GM19372 (cell line): ENCODE results near the gene CSTF2.
A peak's percentile ranks its signal among the peaks of the same experiment; 100 is the strongest.
"Not testable (repeated sequence)": the region's sequence is repeated elsewhere in the genome, so short reads cannot be mapped to it uniquely, and the experiment has no call there.

Experiments used
- ATAC-seq: cut with Tn5 transposase; IDR thresholded peaks from one replicate; pipeline ENCODE4 v1.9.1; 2021; ENCODE audit warnings: mild to moderate bottlenecking, low read depth, moderate library complexity; ENCODE audit not compliant: unreplicated experiment

The CSTF2 gene

DNA sequence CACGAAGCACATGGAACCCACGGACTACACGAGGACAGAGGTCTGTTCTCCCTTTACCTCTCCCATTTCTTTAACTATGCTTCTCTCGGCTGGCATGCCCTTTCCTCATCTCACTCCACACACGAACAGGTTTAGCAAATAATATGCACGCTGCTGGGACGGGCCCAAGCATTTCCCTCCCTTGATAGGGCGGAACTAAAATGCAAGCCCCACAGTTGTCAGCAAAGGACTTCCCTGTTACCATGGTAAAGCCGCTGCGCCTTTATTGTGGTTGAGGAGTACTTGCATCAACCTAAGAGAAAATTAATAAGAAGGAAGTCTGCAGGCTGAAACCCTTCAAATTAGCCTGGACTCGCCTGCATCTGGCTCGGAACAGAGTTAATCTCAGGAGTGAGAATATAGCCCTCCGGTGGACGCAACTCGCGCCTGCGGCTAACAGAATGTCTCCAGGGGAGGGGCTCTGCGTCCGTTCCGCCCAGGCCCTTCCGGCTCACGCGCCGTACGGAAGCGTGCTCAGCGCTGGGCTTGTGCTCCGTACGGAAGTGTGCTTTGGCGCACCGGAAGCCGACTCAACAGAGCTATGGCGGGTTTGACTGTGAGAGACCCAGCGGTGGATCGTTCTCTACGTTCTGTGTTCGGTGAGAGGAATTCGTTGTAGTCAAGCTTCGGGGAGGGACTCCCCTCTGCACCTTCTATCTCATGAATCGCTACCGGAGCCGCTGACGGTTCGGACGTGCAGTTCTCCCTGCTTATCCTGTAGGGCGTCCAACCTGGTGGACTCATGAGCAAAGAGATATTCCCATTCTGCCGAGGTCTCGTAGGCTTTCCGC lies at the start of gene CSTF2:
CSTF2 (plus strand) TSS at position 555 of the 830 bp plus-strand sequence; CDS start at position 581, 26 bp downstream.
- ATAC-seq, result peak; percentile 99

DNA sequence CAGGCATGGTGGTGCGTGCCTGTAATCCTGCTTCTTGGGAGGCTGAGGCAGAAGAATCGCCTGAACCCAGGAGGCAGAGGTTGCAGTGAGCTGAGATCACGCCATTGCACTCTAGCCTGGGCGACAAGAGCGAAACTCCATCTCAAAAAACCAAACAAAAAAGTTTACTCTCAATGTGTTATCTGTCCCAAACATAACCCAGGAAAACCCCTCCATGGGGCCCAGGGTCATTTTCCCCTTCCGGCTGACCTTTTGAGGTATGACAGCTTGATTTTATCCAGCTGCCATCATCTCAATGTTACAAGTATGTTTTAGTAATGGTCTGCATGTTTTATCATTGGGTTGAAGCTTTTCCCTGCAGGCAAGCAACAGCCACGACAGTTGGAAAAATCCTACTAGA lies 23.8 kb upstream of the CSTF2 start:
- not testable (repeated sequence) for ATAC-seq

GRCh38 chrX:100797359-100797758 lies 22.8 kb upstream of the CSTF2 start:
- ATAC-seq, result no peak

DNA sequence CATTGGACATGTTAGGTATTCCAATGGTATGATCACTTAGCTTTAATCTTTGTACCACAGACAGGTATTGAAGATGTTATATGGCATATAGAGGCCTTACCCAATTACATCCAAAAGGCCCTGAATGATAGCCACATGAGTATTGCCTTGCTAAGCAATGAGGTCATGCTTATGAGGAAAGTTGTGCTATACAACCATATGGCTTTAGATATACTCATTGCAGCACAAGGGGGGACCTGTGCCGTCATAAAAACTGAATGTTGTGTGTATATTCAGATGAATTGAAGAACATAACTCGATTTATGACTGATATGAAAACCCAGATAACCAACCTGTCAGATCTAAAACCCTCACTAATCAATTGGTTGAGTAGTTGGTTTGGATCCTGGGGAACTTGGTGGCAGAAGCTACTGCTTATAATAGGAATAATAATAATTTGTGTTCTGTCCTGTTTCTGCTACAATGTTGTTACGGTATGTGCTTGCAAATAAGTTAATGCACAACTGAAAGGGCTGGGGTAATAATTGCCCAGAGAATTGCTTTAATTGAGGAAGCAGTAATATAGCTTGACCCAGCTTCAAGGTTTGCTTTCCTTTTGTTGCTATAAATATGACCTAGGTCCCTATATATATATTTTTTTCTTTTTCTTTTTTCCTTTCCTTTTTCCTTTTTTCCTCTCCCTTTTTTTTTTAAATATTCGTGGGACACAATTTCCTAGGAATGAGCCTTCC lies 21.5 kb upstream of the CSTF2 start:
- ATAC-seq, result no peak

DNA sequence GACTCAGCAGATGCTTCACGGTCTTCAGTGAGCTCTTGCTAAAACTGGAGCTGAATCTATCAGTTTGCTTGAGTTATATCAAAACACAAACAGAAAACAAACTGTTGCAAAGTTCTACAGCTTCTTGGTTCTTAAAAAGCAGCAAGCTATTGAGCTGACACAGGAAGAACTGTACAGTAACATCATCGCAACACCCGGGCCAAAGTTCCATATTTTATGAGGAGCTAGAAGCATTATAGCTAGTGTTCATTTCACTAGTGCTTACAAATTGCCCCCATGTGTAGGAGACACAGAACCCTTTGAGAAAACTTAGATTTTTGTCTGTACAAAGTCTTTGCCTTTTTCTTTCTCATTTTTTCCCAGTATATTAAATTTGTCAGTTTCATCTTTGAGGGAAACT lies 17.3 kb upstream of the CSTF2 start:
- ATAC-seq, result no peak

DNA sequence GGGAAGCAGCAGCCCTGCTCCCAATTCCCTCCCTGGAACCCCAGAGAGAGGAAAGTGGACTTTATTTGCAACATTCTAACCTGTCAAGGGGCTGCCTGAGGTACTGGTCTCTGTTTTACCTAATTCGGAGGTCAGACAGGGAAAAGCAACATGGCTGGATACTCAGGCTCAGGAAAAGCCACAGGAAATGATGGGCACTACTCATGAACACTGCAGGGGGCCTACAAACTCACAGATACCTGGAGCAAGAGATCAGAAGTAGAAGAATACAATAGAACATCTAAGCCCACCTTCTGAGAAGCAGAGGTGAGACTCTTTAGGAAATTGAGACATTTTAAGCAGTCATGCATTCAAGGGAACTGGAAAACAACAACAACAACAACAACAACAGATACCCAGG lies 15.4 kb upstream of the CSTF2 start:
- ATAC-seq, result no peak

- not testable (repeated sequence) for ATAC-seq
Observed at GRCh38 chrX:100808265-100808664, 11.9 kb upstream of the CSTF2 start.

- no peak for ATAC-seq
Observed at GRCh38 chrX:100812216-100813158, 7.7 kb upstream of the CSTF2 start.

- ATAC-seq, result no peak
Observed at GRCh38 chrX:100817340-100817739, 2.9 kb upstream of the CSTF2 start.

GRCh38 chrX:100819534-100819836 lies 706 bp upstream of the CSTF2 start:
- ATAC-seq, result no peak

GRCh38 chrX:100829730-100830129 lies 9.5 kb downstream of the CSTF2 start:
- peak; percentile 45 for ATAC-seq

DNA sequence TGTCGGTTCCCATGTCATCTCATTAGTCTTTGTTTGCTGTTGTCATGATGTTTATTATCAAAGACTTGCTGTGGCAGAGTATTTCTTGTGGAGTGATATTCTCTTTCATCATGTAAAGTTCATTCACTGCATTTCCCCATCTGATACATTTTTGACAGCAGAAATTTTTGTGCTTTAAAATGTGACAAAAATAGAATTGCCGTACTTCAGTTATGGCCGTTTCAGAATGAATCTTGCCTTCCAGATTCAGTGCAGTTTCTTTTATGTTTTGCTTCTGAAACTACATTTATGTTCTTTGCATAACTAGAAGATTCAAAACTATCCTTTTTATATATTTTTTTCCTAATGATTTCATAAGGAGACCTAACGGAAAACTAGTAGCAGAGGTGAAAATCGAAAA lies 10.0 kb downstream of the CSTF2 start:
- ATAC-seq, result peak; percentile 27

DNA sequence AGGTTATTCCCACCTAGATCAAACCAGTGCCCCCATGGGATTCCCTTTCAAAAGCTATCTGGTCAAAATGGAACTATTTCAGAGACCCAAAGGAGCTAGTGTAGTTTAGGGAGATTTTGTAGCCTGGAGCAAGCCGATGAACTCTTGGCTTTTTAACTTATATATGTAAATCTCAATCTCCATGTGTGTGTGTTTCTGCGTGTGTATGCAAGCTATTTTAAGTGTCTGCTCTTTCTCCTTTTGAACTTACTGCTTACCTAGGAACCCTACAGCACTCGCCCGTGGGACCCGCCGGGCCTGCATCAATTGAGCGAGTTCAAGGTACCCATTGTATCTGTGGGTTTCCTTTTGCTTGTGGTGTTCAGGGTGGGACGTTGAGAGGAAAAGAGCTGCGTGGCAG lies 10.4 kb downstream of the CSTF2 start:
- peak; percentile 48 for ATAC-seq

GRCh38 chrX:100831219-100831946 lies 11.2 kb downstream of the CSTF2 start:
- ATAC-seq, result no peak

GRCh38 chrX:100850317-100850716 lies 30.1 kb downstream of the CSTF2 start:
- ATAC-seq, result no peak

DNA sequence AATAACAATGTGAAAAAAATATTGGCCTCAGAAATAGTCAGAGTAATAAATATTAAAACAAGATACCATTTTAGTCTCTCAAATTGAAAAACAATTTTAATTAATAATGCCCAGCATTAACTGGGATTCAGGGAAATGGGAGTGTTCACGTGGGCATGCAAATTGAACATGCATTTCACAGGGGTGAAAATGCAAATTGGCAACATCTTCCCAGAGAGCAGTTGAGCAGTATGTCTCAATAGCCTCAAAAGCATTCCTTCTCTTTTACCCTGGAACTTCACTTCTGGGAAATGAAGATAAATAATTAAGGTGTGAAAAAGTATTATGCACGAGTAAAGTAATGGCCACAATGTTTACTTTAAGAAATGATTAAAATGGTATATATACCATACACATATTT lies 32.6 kb downstream of the CSTF2 start:
- no peak for ATAC-seq

GRCh38 chrX:100863326-100863864 lies 43.2 kb downstream of the CSTF2 start:
- ATAC-seq, result no peak

GRCh38 chrX:100864657-100865391 lies 44.6 kb downstream of the CSTF2 start:
- ATAC-seq, result no peak

DNA sequence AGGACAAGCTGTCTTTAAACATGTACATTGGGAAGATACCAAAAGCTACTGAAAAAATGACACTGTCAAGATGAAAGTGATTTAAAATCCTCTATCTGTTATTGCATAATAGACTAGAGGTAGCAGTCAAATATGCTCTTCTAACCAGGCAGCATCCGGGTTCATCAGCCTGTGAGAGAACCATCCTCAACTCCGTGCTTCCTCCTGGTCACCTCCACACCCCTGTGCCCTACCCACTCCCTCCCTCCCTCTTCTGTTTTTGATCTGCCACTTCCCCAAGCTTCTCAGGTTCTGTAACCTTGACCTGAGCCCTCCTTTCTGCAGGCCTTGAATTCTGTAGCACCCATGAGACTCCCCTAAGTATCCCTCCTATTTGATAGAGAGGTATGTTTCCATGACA lies 48.1 kb downstream of the CSTF2 start:
- ATAC-seq, result no peak
